Vagina (tissue), 2 donors: Measurements from ENCODE around the gene IFNG-AS1. TPM values are rescaled to one million over a fixed set of nuclear protein-coding genes. Genes with fewer than 3 reads are reported as not detected.

ENCODE experiments used
- DNase-seq, 2 donors: peaks; one replicate each; pipeline ENCODE4 v3.0.0-alpha.2; 2017; ENCODE audit errors: extremely low spot score in 2 of 2
- H3K27ac ChIP-seq: fragments of 200-600 bp; sonication (generic); one replicate; pipeline ENCODE4 v1.5.1; 2019
- H3K27me3 ChIP-seq: fragments of 200-600 bp; sonication (generic); one replicate; pipeline ENCODE4 v1.5.1; 2019
- H3K36me3 ChIP-seq, 2 donors: fragments of 200-600 bp; sonication (generic); one replicate each; pipeline ENCODE4 v1.5.1; 2017 to 2019
- H3K4me1 ChIP-seq: fragments of 200-600 bp; sonication (generic); one replicate; pipeline ENCODE4 v1.5.1; 2019
- H3K4me3 ChIP-seq, 2 donors: fragments of 200-600 bp; sonication (generic); 1 replicate in 1 of 2; 2 replicates in 1 of 2; pipeline ENCODE4 v1.5.1; 2016 to 2019
- H3K9me3 ChIP-seq: fragments of 200-600 bp; sonication (generic); one replicate; pipeline ENCODE4 v1.5.1; 2019
- CTCF ChIP-seq, 3 experiments: fragments of 450-650 bp in 2 of 3; fragments of 200-600 bp in 1 of 3; sonication (generic) in 1 of 3; IDR thresholded peaks; one replicate each; pipeline ENCODE4 v1.5.1; 2017 to 2019; ENCODE audit warnings: antibody characterized with exemption in 3 of 3, mild to moderate bottlenecking in 2 of 3, moderate library complexity in 2 of 3
- POLR2A ChIP-seq, 2 donors: fragments of 450-650 bp; IDR thresholded peaks; one replicate each; pipeline ENCODE4 v1.6.1; 2017; ENCODE audit warnings: antibody characterized with exemption in 2 of 2, mild to moderate bottlenecking in 2 of 2, moderate library complexity in 2 of 2
- POLR2AphosphoS5 ChIP-seq, 2 donors: sonication (generic); formaldehyde crosslinking; IDR thresholded peaks; one replicate each; pipeline ENCODE4 v1.9.0; 2017; ENCODE audit warnings: antibody characterized with exemption in 2 of 2, mild to moderate bottlenecking in 2 of 2, low read depth in 1 of 2; ENCODE audit not compliant: insufficient read depth in 1 of 2
- intact Hi-C: fragments of 100-400 bp; cut with DNase I; formaldehyde crosslinking; loops from one replicate; pipeline ENCODE4 v1.15.1; 2023
- total RNA-seq: library from RNA; depleted of rRNA; stranded (reverse); fragments of >200 nt; gene quantifications from one replicate; pipeline ENCODE4 v1.2.3, GENCODE V29; 2016

Gene IFNG-AS1
- total RNA-seq, 1 donor from 2014 or later: not detected

DNA sequence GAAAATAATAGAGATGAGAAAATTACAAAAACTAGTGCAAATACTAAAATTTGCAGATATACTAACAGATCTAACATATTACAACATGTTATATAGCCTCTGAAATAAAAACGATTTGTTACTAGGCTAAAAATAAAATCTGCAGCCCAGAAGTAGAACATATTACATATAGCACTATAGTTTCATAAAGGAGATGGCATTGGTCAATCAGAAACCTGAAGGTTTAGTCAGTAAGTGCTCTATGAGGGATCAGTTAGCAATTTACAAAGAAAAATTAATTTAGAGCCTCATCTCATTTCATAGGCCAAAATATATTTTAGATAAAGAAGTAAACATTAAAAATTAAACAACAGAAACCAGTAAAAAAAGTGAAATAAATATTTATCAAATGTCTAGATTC lies 41.0 kb downstream of the IFNG-AS1 start:
- intact Hi-C loops: no loop called here
- TF ChIP-seq CTCF (IDR thresholded peaks at IDR 0.05): no peak
- H3K27ac ChIP-seq: no peak overlapping the region
- H3K27me3 ChIP-seq: no peaks in the 10 kb centered on the region
- no peak overlapping the region for H3K4me3 ChIP-seq
- no peak for DNase-seq
- H3K4me1 ChIP-seq: no peaks in the 10 kb centered on the region
- H3K9me3 ChIP-seq: no peaks in the 10 kb centered on the region
- no peaks in the 10 kb centered on the region for H3K36me3 ChIP-seq

GRCh38 chr12:68031174-68031573 lies 41.9 kb downstream of the IFNG-AS1 start:
- intact Hi-C loops: no loop called here
- Histone ChIP-seq H3K4me3 (no peak overlapping the region), H3K9me3 (no peaks in the 10 kb centered on the region), H3K27ac (no peak overlapping the region), H3K36me3 (no peaks in the 10 kb centered on the region), H3K27me3 (no peaks in the 10 kb centered on the region), H3K4me1 (no peaks in the 10 kb centered on the region)
- TF ChIP-seq CTCF (IDR thresholded peaks at IDR 0.05) (no peak), POLR2AphosphoS5 (IDR thresholded peaks at IDR 0.05; ENCODE audit: insufficient read depth in 1 of 2, low read depth in 1 of 2) (no peak), POLR2A (IDR thresholded peaks at IDR 0.05) (no peak)
- no peak for DNase-seq

DNA sequence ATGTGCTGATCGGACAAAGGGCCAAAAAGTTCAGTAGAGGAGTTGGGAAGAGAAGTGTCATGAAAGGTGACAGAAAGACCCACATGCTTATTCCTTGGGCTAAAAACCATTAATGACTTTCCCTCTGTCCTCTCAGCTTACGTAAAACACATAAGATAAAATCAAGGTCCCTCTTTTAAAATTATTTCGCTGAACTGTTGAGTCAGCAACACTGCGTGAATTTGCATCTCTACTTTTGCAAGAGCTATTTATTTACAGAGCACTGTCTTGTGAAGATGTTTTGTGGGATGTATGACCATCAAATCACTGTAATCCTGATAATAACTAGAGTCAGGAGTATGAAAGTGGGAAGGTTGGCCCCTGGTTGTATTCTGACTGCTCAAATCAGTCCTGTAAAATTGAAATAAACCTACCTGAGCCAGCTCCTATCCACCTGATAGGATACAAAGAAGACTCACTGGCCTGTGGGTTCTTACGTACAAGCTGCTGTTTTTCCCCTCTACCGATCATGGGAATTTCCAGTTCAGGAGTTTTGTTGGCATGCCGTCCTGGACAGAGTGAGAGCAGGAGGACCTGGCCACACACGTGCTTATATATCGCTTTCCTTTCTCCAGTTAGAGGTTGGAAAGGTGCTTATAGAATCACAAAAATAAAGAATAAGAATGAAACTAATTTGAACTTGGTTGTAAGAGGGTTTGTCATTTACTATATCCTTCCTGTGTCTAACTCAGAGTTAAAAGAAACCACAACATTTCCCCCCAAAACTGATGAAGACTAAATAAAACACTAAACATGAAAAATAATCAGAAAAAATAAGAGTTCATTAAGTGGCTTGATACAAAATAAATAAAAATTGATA lies 42.9 kb downstream of the IFNG-AS1 start:
- H3K4me1 ChIP-seq: no peaks in the 10 kb centered on the region
- no peak overlapping the region for H3K27ac ChIP-seq
- no peak for DNase-seq
- H3K27me3 ChIP-seq: no peaks in the 10 kb centered on the region
- H3K4me3 ChIP-seq: no peak overlapping the region
- TF ChIP-seq POLR2A (IDR thresholded peaks at IDR 0.05) (no peak), CTCF (IDR thresholded peaks at IDR 0.05) (no peak), POLR2AphosphoS5 (IDR thresholded peaks at IDR 0.05; ENCODE audit: insufficient read depth in 1 of 2, low read depth in 1 of 2) (no peak)
- no peaks in the 10 kb centered on the region for H3K9me3 ChIP-seq
- intact Hi-C loops: no loop called here
- no peaks in the 10 kb centered on the region for H3K36me3 ChIP-seq

DNA sequence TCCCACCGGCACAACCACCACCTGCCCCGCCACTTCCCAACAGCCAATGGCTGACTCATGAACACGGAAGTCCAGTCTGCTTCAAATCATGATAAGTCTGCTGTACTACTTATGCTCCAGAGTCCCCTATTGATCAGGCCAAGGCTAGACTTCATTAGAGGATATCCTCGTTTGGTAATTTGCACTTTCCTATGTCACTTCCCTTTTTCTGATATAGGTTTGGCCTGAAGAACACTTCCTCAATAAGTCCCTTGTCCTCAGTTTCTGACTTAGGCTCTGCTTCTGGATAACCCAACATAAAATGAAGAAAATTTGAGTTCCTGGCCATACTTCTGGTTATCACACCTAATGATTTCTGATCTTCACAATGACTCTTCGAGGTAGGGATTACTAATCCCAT lies 45.3 kb downstream of the IFNG-AS1 start:
- TF ChIP-seq POLR2AphosphoS5 (IDR thresholded peaks at IDR 0.05; ENCODE audit: insufficient read depth in 1 of 2, low read depth in 1 of 2) (no peak), CTCF (IDR thresholded peaks at IDR 0.05) (no peak), POLR2A (IDR thresholded peaks at IDR 0.05) (no peak)
- no peak for DNase-seq
- intact Hi-C loops: no loop called here
- Histone ChIP-seq H3K4me3 (no peak overlapping the region), H3K27me3 (no peaks in the 10 kb centered on the region), H3K9me3 (no peaks in the 10 kb centered on the region), H3K27ac (no peak overlapping the region), H3K4me1 (no peaks in the 10 kb centered on the region), H3K36me3 (no peaks in the 10 kb centered on the region)

DNA sequence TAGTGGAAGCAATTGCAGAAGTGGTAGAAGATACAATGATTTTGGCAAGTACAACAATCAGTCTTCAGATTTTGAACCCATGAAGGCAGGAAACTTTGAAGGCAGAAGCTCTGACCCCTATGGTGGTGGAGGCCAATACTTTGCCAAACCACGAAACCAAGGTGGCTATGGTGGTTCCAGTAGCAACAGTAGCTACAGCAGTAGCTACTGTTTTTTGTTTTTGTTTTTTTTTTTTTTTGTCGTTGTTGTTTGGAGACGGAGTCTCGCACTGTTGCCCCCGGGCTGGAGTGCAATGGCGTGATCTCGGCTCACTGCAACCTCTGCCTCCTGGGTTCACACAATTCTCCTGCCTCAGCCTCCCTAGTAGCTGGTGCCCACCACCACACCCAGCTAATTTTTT lies 47.4 kb downstream of the IFNG-AS1 start:
- DNase-seq: no peak
- TF ChIP-seq CTCF (IDR thresholded peaks at IDR 0.05): no peak
- TF ChIP-seq POLR2A (IDR thresholded peaks at IDR 0.05): no peak
- TF ChIP-seq POLR2AphosphoS5 (IDR thresholded peaks at IDR 0.05; ENCODE audit: insufficient read depth in 1 of 2, low read depth in 1 of 2): no peak
- Histone ChIP-seq H3K27me3 (no peaks in the 10 kb centered on the region), H3K4me1 (no peaks in the 10 kb centered on the region), H3K27ac (no peak overlapping the region), H3K4me3 (no peak overlapping the region), H3K9me3 (no peaks in the 10 kb centered on the region), H3K36me3 (no peaks in the 10 kb centered on the region)
- intact Hi-C loops: no loop called here
